Panc1 (cell line): ENCODE measurements around the gene ATXN10. TPM values are rescaled to one million over a fixed set of nuclear protein-coding genes. Genes with fewer than 3 reads are reported as not detected.

Experiments used
- ATAC-seq: fragments of 200-7000 bp; cut with Tn5 transposase; 2 replicates; pipeline ENCODE4 v1.9.1; 2020; ENCODE audit warnings: mild to moderate bottlenecking, moderate library complexity
- BruUV-seq: library from RNA; stranded (reverse); fragments of 400-500 nt; replicated peaks from 2 replicates; lab custom pipeline; 2021; lab: Mats Ljungman, UMichigan
- CTCF ChIA-PET: fragments of 300-600 bp; sonication (Branson Sonifier 250); formaldehyde crosslinking; loops from one replicate; lab custom pipeline; 2022; ENCODE audit warnings: antibody characterized with exemption; lab: Charles Lee
- POLR2A ChIA-PET: fragments of 300-600 bp; sonication (Branson Sonifier 250); formaldehyde crosslinking; loops from one replicate; lab custom pipeline; 2022; ENCODE audit warnings: antibody characterized with exemption; lab: Charles Lee
- DNase-seq: peaks from one replicate; pipeline ENCODE4 v3.0.0-alpha.2; 2010; ENCODE audit warnings: low read depth, low spot score
- H3K27ac ChIP-seq: 2 replicates; pipeline ENCODE4 v1.5.1; 2011; ENCODE audit warnings: mild to moderate bottlenecking, low read length, inconsistent platforms
- H3K27me3 ChIP-seq: fragments of 200-500 bp; sonication (Bioruptor generic); 2 replicates; pipeline ENCODE4 v1.6.0; 2014; ENCODE audit warnings: low read length, inconsistent platforms; ENCODE audit not compliant: control insufficient read depth, insufficient read depth
- H3K36me3 ChIP-seq: fragments of 200-500 bp; sonication (Bioruptor generic); 2 replicates; pipeline ENCODE4 v1.5.1; 2014; ENCODE audit warnings: inconsistent platforms, mild to moderate bottlenecking, low read length, moderate library complexity; ENCODE audit not compliant: control insufficient read depth, insufficient read depth
- H3K4me1 ChIP-seq: 2 replicates; pipeline ENCODE4 v1.5.1; 2011; ENCODE audit warnings: inconsistent platforms, mild to moderate bottlenecking, low read length, moderate library complexity; ENCODE audit not compliant: control insufficient read depth, insufficient read depth
- H3K4me3 ChIP-seq, 2 experiments: 2 replicates each; pipeline ENCODE4 v1.5.1; 2011 to 2012; ENCODE audit warnings: low read depth in 2 of 2, low read length in 2 of 2, mild to moderate bottlenecking in 2 of 2, inconsistent platforms in 1 of 2, moderate library complexity in 1 of 2
- H3K9me3 ChIP-seq: fragments of 200-500 bp; sonication (Bioruptor generic); 2 replicates; pipeline ENCODE4 v1.5.1; 2014; ENCODE audit warnings: low read depth, mild to moderate bottlenecking, inconsistent platforms, low read length, moderate library complexity; ENCODE audit not compliant: control insufficient read depth, insufficient read depth
- POLR2AphosphoS5 ChIP-seq: IDR thresholded peaks from 2 replicates; pipeline ENCODE4 v1.6.1; 2012; ENCODE audit warnings: mild to moderate bottlenecking, low read depth, low read length, moderate library complexity
- SIN3A ChIP-seq: IDR thresholded peaks from 2 replicates; pipeline ENCODE4 v1.6.1; 2012; ENCODE audit warnings: low read depth, mild to moderate bottlenecking, low read length, moderate library complexity, borderline replicate concordance; ENCODE audit not compliant: insufficient read depth
- TCF7L2 ChIP-seq: IDR thresholded peaks from 2 replicates; pipeline ENCODE4 v1.6.1; 2011; ENCODE audit warnings: mild to moderate bottlenecking, low read depth, low read length, inconsistent platforms
- in situ Hi-C: cut with HindIII; loops from 2 replicates; pipeline ENCODE4 v1.10.0; 2016; ENCODE audit warnings: low sequenced_read_pairs, low pct_unique_long_range_greater_than_20kb
- intact Hi-C: fragments of 100-400 bp; cut with micrococcal nuclease; formaldehyde crosslinking; loops from one replicate; pipeline ENCODE4 v1.10.0; 2022; ENCODE audit not compliant: unreplicated experiment
- total RNA-seq: library from RNA; stranded (reverse); gene quantifications from one replicate; pipeline ENCODE4 v1.2.1, GENCODE V29; 2021; ENCODE audit not compliant: unreplicated experiment
- TF ChIP-seq, protein P1 (sequence below): fragments of 450-650 bp; IDR thresholded peaks from 2 replicates; pipeline ENCODE4 v1.5.1; 2017; ENCODE audit warnings: mild to moderate bottlenecking
- TF ChIP-seq, protein P2 (sequence below), 2 experiments: IDR thresholded peaks; 2 replicates each; pipeline ENCODE4 v1.6.1; 2011 to 2012; ENCODE audit warnings: low read depth in 2 of 2, control low read depth in 1 of 2, low read length in 1 of 2, mild to moderate bottlenecking in 1 of 2, moderate library complexity in 1 of 2; ENCODE audit not compliant: insufficient read depth in 1 of 2

ATXN10 gene
- total RNA-seq, 1 experiment from 2014 or later: 184 TPM

DNA sequence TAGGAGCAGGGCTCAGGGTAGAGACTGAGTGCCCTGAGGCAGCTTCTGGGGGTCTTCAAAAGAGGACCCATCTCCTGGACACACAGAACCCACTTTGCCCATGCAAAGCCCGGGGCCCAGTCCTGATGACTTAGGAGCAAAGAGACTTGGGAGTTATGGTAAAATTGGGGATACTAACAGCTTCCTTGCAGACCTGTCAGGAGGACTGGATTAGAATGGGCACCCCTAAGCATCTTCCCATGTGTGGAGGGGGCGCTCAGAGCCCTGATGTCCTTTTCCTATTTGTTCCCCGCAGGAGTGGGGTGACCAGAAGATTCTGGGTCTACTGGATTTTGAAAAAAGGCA is 205.4 kb downstream of the ATXN10 start:
- in situ Hi-C loops: no loop called here
- CTCF ChIA-PET: interaction anchor here (0.6 kb wide), 2 partner anchors 12 to 100 kb away, joined by 4 to 8 read pairs; partner anchors contain the start of gene WNT7B

DNA sequence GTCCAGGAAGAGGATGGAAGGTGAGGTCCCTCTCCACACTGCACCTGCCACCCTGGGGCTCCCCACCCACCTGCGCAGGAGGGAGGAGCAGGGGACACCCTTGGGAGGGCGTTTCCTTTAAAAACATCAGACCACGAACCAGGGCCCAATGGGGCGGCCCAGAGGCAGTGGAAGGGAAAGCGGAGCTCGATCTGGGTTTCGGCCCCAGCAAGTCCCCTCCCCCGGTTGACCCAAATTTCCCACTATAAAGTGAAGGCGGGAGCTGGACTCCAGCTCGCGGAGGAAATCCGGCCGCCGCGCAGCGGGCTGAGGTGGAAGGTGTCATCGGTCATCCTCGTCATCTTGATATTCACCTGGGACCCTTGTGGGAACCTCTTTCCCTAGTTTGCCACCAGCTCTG is 206.0 kb downstream of the ATXN10 start:
- no peaks in the 10 kb centered on the region for H3K4me1 ChIP-seq
- no peak overlapping the region for H3K27ac ChIP-seq
- intact Hi-C loops: no loop called here
- ChIA-PET CTCF (interaction anchor here (0.6 kb wide), 2 partner anchors 13 to 99 kb away, joined by 4 to 8 read pairs; partner anchors contain the start of gene WNT7B), POLR2A (no interaction called here)
- in situ Hi-C loops: no loop called here
- TF ChIP-seq SIN3A (no peak), POLR2AphosphoS5 (no peak), TCF7L2 (no peak)
- TF ChIP-seq, protein P1, sequence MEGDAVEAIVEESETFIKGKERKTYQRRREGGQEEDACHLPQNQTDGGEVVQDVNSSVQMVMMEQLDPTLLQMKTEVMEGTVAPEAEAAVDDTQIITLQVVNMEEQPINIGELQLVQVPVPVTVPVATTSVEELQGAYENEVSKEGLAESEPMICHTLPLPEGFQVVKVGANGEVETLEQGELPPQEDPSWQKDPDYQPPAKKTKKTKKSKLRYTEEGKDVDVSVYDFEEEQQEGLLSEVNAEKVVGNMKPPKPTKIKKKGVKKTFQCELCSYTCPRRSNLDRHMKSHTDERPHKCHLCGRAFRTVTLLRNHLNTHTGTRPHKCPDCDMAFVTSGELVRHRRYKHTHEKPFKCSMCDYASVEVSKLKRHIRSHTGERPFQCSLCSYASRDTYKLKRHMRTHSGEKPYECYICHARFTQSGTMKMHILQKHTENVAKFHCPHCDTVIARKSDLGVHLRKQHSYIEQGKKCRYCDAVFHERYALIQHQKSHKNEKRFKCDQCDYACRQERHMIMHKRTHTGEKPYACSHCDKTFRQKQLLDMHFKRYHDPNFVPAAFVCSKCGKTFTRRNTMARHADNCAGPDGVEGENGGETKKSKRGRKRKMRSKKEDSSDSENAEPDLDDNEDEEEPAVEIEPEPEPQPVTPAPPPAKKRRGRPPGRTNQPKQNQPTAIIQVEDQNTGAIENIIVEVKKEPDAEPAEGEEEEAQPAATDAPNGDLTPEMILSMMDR: no peak
- TF ChIP-seq, protein P2, sequence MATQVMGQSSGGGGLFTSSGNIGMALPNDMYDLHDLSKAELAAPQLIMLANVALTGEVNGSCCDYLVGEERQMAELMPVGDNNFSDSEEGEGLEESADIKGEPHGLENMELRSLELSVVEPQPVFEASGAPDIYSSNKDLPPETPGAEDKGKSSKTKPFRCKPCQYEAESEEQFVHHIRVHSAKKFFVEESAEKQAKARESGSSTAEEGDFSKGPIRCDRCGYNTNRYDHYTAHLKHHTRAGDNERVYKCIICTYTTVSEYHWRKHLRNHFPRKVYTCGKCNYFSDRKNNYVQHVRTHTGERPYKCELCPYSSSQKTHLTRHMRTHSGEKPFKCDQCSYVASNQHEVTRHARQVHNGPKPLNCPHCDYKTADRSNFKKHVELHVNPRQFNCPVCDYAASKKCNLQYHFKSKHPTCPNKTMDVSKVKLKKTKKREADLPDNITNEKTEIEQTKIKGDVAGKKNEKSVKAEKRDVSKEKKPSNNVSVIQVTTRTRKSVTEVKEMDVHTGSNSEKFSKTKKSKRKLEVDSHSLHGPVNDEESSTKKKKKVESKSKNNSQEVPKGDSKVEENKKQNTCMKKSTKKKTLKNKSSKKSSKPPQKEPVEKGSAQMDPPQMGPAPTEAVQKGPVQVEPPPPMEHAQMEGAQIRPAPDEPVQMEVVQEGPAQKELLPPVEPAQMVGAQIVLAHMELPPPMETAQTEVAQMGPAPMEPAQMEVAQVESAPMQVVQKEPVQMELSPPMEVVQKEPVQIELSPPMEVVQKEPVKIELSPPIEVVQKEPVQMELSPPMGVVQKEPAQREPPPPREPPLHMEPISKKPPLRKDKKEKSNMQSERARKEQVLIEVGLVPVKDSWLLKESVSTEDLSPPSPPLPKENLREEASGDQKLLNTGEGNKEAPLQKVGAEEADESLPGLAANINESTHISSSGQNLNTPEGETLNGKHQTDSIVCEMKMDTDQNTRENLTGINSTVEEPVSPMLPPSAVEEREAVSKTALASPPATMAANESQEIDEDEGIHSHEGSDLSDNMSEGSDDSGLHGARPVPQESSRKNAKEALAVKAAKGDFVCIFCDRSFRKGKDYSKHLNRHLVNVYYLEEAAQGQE (IDR thresholded peaks at IDR 0.05; ENCODE audit: insufficient read depth in 1 of 2, low read depth in 2 of 2, low read length in 1 of 2): no peak
- no peaks in the 10 kb centered on the region for H3K27me3 ChIP-seq
- no peaks in the 10 kb centered on the region for H3K36me3 ChIP-seq
- H3K9me3 ChIP-seq: peaks cover 4% of the 10 kb centered on the region; the same call in 1 of the 2 replicates
- BruUV-seq: no TSS peak
- no peak for DNase-seq
- H3K4me3 ChIP-seq: no peak overlapping the region
- no peak for ATAC-seq

More for the DNA sequence above, 205.4 kb downstream of the ATXN10 start:
- POLR2A ChIA-PET: no interaction called here
- H3K4me3 ChIP-seq: no peak overlapping the region
- no peaks in the 10 kb centered on the region for H3K4me1 ChIP-seq
- no peaks in the 10 kb centered on the region for H3K27me3 ChIP-seq
- ATAC-seq (no peak), DNase-seq (no peak)
- no peak overlapping the region for H3K27ac ChIP-seq
- BruUV-seq: no TSS peak
- no peak for TF ChIP-seq POLR2AphosphoS5
- no peak for TF ChIP-seq SIN3A
- TF ChIP-seq, protein P1: no peak
- TF ChIP-seq, protein P2 (IDR thresholded peaks at IDR 0.05; ENCODE audit: insufficient read depth in 1 of 2, low read depth in 2 of 2, low read length in 1 of 2): no peak
- TF ChIP-seq TCF7L2: no peak
- intact Hi-C loops: no loop called here
- no peaks in the 10 kb centered on the region for H3K36me3 ChIP-seq
- H3K9me3 ChIP-seq: peaks cover 4% of the 10 kb centered on the region; the same call in 1 of the 2 replicates
